NCI-H345 treated with DMSO at 0.1 percent for 48 hours (cell line): Measurements from ENCODE around the gene SSRP1.
"Not testable (repeated sequence)": the region's sequence is repeated elsewhere in the genome, so short reads cannot be mapped to it uniquely, and the experiment has no call there.

ENCODE experiments used
- DNase-seq: peaks from one replicate; lab custom pipeline; 2025; ENCODE audit not compliant: unreplicated experiment; lab: John Stamatoyannopoulos, UW

Gene SSRP1

DNA sequence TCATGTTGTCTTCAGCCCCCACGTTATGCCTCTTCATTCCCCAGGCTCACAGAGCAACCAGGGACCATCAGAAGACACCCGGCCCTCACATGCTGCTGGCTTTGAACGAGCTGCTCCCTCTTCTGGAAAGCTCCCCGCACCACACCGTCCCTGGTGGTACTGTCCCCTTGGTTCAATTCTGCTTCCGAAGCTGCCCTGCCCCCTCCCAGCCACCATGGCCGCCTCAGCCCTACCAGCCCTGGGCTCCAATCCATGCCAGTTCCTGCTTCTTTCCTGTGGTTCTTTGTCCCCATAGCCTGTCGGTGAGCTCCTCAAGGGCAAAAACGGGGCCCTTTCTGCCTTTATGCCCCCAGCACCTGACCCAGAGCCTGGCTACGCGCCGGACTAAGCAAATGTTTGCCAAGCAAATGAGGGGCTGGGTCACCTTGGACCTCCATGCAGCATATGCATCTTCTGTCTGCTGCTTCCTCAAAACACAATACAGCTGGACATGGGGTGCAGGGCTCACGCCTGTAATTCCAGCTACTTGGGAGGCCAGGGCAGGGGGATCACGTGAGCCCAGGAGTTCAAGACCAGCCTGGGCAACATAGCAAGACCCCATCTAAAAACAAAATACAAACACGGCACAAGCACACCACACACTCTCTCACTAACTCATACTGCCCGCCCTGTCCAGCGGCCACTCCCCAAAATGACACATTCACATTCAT lies 32.3 kb downstream of the SSRP1 start:
- DNase-seq: no peak

- DNase-seq: no peak
Observed at GRCh38 chr11:57302489-57302888, 33.2 kb downstream of the SSRP1 start.

GRCh38 chr11:57301711-57302423 lies 33.8 kb downstream of the SSRP1 start:
- DNase-seq: no peak

- DNase-seq: no peak
Observed at GRCh38 chr11:57300785-57301184, 34.9 kb downstream of the SSRP1 start.

GRCh38 chr11:57299150-57299737 lies 36.4 kb downstream of the SSRP1 start:
- no peak for DNase-seq

DNA sequence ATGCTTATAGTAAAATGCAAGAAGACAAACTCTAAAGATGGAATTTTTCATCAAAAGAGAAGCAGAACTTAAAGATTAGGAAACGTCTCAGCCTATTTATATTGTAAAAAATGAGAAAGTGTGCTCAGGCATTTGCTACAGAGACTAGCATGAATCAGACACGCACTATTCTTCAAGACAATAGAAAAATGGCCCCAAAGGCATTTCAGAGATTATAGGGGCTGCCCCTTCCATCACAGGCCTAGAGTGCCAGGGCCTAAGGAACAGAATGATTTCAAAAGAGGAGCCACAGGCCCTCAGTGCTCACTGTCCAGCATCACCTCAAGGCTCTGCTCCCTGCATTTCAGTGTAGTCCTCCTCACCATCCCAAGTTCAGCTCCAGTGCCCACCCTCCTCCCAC lies 38.5 kb downstream of the SSRP1 start:
- DNase-seq: no peak

DNA sequence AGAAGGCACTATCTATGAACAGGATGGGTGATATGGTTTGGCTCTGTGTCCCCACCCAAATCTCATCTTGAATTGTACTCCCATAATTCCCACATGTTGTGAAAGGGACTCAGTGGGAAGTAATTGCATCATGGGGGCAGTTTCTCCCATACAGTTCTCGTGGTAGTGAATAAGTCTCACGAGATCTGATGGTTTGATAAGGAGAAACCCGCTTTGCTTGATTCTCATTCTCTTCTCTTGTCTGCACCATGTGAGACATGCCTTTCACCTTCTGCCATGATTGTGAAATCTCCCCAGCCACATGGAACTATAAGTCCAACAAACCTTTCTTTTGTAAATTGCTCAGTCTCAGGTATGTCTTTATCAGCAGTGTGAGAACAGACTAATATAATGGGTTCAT lies 39.5 kb downstream of the SSRP1 start:
- DNase-seq: not testable (repeated sequence)

DNA sequence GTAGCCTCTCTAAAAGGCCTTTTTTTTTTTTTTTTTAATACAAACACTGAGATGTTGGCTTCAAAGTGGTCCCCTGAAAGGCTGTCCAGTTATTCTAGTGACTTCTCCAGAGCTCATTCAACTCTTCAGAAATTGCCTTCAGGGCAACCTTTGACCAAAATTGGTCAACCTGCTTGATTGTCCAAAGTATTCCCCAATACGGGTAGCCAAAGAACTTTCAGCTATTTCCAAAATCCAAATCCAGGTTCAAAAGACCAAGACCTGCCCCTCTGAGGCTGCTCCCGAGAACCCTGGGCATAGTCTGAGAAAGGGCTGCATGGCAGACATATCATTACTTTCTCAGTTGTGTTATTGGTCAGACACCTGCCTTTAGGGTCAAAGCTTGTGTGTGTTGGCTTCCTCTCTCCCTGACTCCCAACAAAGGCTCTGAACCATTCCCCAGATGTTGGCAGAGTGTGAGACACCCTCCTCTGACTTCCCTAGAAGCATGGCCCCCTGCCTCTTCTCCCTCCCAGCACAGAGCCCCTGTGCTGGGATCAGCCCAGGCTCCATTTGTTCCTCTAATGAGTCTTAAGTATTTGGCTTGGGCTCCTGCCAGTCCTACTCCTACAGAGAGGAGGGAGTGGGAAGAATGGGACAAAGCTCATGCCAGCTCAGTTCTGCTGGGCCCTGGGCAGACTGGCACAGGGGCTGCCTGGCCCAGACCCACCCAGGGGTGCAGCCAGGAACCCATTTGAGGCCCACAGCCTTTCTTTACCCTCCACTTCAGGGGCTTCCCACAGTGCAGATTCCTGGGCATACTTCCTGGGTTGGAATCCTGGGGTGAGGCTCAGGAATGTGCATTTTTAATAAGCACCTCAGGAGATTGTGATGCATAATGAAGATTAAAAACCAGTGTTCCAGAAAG lies 41.2 kb downstream of the SSRP1 start:
- DNase-seq: no peak

- DNase-seq: no peak
Observed at GRCh38 chr11:57290288-57290687, 45.4 kb downstream of the SSRP1 start.

- DNase-seq: no peak
Observed at GRCh38 chr11:57288771-57289579, 46.7 kb downstream of the SSRP1 start.

DNA sequence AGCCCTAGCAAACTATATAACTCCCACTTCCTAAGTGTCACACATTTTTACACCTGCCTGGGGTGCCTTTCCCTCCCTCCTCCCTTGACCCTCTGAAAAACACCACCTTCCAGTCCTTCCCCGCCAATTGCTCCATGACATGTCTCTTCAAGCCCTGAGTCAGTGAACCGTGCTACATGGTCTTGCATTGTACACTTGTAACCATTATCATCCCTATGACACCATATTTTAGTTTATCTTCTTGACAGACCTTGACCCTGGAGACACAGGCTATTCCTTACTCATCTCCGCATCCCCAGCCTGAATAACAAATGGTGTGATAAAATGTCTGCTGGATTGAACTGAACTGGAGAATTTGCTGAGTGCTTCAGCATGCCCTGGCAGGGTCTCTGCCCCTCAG lies 47.8 kb downstream of the SSRP1 start:
- DNase-seq: no peak

- no peak for DNase-seq
Observed at GRCh38 chr11:57283231-57283990, 52.3 kb downstream of the SSRP1 start.

GRCh38 chr11:57281546-57281945 lies 54.1 kb downstream of the SSRP1 start:
- not testable (repeated sequence) for DNase-seq

DNA sequence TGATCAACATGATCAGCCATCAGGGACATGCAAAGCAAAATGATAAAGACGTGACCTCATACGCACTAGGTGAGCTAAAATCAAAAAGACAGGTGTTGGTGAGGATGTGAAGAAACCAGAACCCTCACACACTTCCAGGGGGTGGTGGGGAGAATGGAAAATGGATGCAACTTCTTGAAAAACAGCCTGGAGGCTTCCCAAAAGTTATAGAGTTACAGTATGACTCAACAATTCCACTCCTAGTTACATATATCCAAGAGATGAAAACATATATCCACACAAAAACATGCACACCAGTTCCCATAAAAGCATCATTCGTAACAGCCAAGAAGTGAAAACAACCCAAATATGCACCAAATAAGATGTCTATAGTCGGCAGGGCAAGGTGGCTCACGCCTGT lies 56.6 kb downstream of the SSRP1 start:
- no peak for DNase-seq

DNA sequence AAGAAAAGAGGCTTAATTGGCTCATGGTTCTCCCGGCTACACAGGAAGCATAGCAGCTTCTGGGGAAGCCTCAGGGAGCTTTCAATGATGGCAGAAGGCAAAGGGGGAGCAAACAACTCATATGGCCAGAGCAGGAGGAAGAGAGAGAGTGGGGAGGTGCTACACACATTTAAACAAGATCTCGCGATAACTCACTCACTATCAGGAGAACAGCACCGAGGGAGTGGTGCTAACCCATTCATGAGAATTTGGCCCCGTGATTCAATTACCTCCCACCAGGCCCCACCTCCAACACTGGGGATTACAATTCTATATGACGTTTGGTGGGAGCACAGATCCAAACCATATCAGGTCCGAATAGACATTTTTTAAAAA lies 57.0 kb downstream of the SSRP1 start:
- DNase-seq: no peak

GRCh38 chr11:57277845-57278720 lies 57.6 kb downstream of the SSRP1 start:
- peak; percentile 51 for DNase-seq

DNA sequence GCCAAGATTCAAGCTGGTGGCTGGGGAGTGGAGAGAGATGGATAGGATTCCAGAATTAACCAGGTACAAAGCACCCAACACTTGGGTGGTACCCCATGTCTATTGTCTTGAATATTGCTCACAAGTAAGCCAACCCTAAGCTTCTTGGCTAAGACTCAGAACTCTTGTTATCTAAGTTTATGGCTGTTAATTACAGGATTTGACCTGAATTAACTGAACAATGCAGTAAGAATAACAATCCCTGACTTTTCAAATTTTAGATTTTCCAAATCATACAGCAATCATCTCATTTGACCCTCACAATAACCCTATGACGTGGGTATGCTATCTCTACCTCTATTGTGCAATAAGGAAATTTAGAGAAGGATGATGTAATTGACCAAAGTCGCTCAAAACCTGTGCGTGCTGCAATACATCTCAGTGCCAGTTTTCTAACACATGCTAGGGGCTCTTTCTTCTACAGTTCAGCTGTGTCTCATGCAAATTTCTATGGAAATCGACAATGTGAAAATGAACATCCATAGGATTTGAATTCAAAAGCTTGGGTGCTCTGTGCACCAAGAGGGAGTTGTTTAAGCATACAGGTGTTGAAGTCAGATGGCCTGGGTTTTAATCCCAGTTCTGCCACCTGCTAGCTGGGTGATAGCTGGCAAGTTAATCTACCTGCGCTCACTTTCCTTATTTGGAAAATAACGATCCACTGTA lies 58.6 kb downstream of the SSRP1 start:
- no peak for DNase-seq
